Sigmoid colon (tissue), 7 donors: ENCODE data around the gene MOB3A. TPM values are rescaled to one million over a fixed set of nuclear protein-coding genes. Genes with fewer than 3 reads are reported as not detected.
"Not testable (repeated sequence)": the region's sequence is repeated elsewhere in the genome, so short reads cannot be mapped to it uniquely, and the experiment has no call there.

ENCODE experiments used
- DNase-seq: peaks from one replicate; pipeline ENCODE4 v3.0.0-alpha.2; 2019
- H3K27ac ChIP-seq, 4 donors: fragments of 200-600 bp; sonication (generic); one replicate each; pipeline ENCODE4 v1.5.1; 2016 to 2019; ENCODE audit warnings: mild to moderate bottlenecking in 1 of 4
- H3K27me3 ChIP-seq, 3 donors: fragments of 200-600 bp; sonication (generic); one replicate each; pipeline ENCODE4 v1.5.1; 2019; ENCODE audit warnings: mild to moderate bottlenecking in 1 of 3
- H3K36me3 ChIP-seq, 4 donors: fragments of 200-600 bp; sonication (generic); one replicate each; pipeline ENCODE4 v1.5.1; 2016 to 2019
- H3K4me1 ChIP-seq, 4 donors: fragments of 200-600 bp; sonication (generic); one replicate each; pipeline ENCODE4 v1.5.1; 2017 to 2019
- H3K4me3 ChIP-seq, 4 donors: fragments of 200-600 bp; sonication (generic); one replicate each; pipeline ENCODE4 v1.5.1; 2017 to 2019; ENCODE audit warnings: mild to moderate bottlenecking in 2 of 4, moderate library complexity in 1 of 4
- H3K9me3 ChIP-seq, 4 donors: fragments of 200-600 bp in 3 of 4; sonication (generic) in 3 of 4; one replicate each; pipeline versions ENCODE4 v1.5.1 to v1.6.1; 2013 to 2019
- CTCF ChIP-seq, 4 experiments: fragments of 450-650 bp in 3 of 4; fragments of 200-600 bp in 1 of 4; IDR thresholded peaks; one replicate each; pipeline ENCODE4 v1.5.1; 2016 to 2019; ENCODE audit warnings: antibody characterized with exemption in 4 of 4, mild to moderate bottlenecking in 3 of 4, moderate library complexity in 2 of 4
- EP300 ChIP-seq, 4 donors: sonication (generic); formaldehyde crosslinking; IDR thresholded peaks; one replicate each; pipeline ENCODE4 v1.6.1; 2017; ENCODE audit warnings: antibody characterized with exemption in 4 of 4
- POLR2A ChIP-seq, 2 donors: fragments of 450-650 bp; IDR thresholded peaks; one replicate each; pipeline ENCODE4 v1.6.1; 2016; ENCODE audit warnings: antibody characterized with exemption in 2 of 2, mild to moderate bottlenecking in 2 of 2, moderate library complexity in 2 of 2
- POLR2AphosphoS5 ChIP-seq, 4 donors: sonication (generic); formaldehyde crosslinking; IDR thresholded peaks; one replicate each; pipeline ENCODE4 v1.6.1; 2017; ENCODE audit warnings: antibody characterized with exemption in 4 of 4
- WGBS, 2 donors: extraction: QIAGEN DNeasy Blood & Tissue Kit; methylation state at CpG; one replicate each; pipeline ENCODE4 v1.1.7; 2013; 5-methylcytosine and 5-hydroxymethylcytosine counted together
- intact Hi-C: fragments of 100-400 bp; cut with DNase I; formaldehyde crosslinking; loops from one replicate; pipeline ENCODE4 v1.15.1; 2023
- polyA plus RNA-seq, 3 donors: library from polyadenylated mRNA; stranded (reverse); fragments of 200-250 nt; gene quantifications; one replicate each; pipeline ENCODE4 v1.2.3, GENCODE V29; 2013
- total RNA-seq, 4 donors: library from RNA; depleted of rRNA; stranded (reverse); fragments of >200 nt; gene quantifications; one replicate each; pipeline ENCODE4 v1.1.0, GENCODE V29; 2016
- donor health status: healthy with polysubstance abuse.
- donor health status: Bipolar disorder and iron deficiency.
- donor health status: healthy.

The MOB3A gene
- total and polyA plus RNA-seq, 7 donors = 14.4 to 65.4 (median 28.6) TPM

DNA sequence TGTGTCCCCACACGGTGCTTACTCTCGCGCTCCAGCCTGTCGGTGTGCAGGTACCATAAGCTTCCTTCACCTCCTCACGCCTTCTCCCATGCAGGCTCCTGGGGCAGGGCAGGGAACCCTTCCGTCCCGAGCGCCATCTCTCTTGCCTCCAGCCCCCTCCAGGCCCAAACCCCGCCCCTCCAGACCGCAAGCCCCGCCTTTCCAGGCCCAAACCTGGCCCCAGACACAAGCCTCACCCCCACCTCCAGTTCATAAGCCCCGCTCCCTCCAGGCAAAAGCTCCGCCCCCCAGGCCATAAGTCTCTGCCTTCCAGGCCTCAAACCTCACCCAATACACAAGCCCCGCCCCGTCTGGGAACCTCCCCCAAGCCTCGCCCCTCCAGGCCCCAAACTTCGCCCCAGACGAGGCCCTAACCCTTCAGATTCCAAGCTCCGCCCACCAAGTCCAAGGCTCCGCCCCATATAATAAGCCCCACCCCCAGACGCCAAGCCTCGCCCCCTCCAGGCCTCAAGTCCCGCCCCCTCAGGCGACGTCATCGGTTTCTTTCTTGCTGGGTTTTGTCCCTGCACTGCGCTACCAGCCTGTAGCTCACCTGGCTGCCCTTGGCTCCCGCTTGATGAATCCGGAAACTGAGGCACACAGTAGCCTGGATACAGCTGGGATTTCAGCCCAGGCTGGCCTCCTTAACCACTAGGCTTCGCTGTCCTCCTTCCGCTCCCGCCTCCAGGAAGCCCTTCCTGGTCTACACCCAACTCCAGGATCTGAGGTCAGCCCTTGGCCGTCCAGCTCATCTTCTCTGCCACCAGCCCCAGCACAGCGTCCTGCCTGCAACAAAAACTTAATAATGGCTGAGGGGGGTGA lies 61.2 kb downstream of the MOB3A start:
- H3K27me3 ChIP-seq = no peaks in the 10 kb centered on the region
- peaks cover 0 to 61% (median 33%) of the 10 kb centered on the region in 4 donors for H3K4me1 ChIP-seq
- H3K4me3 ChIP-seq = no peak overlapping the region
- DNase-seq = peak; percentile 74
- WGBS, 2 donors = 30 to 41% methylated on average over 34 of the region's 34 CpGs
- peak overlapping the region; percentile 9 to 95 (median 92) for H3K27ac ChIP-seq
- H3K9me3 ChIP-seq = peaks cover 0 to 3% (median 0%) of the 10 kb centered on the region in 4 donors
- H3K36me3 ChIP-seq = peaks cover 11 to 22% (median 18%) of the 10 kb centered on the region in 4 donors
- intact Hi-C loops = no loop called here
- no peak for TF ChIP-seq CTCF (IDR thresholded peaks at IDR 0.05)
- no peak for TF ChIP-seq EP300 (IDR thresholded peaks at IDR 0.05)
- TF ChIP-seq POLR2A (IDR thresholded peaks at IDR 0.05) = no peak
- no peak for TF ChIP-seq POLR2AphosphoS5 (IDR thresholded peaks at IDR 0.05)

DNA sequence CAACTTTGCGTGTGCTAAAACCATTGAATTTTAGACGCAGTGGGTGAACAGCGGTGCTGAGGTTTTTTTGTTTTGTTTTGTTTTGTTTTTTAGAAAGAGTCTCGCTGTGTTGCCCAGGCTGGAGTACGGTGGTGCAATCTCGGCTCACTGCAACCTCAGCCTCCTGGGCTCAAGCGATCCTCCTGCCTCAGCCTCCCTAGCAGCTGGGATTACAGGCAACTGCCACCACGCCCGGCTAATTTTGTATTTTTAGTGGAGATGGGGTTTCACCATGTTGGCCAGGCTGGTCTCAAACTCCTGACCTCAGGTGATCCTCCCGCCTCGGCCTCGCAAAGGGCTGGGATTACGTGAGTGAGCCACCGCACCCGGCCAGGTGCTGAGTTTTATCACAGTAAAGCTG lies 61.9 kb downstream of the MOB3A start:
- H3K4me3 ChIP-seq, H3K9me3 ChIP-seq, DNase-seq, intact Hi-C loops, H3K27me3 ChIP-seq: not testable (repeated sequence)
- Histone ChIP-seq H3K27ac (peak overlapping the region; percentile 9 to 95 (median 92)), H3K36me3 (peaks cover 4 to 15% (median 11%) of the 10 kb centered on the region in 4 donors), H3K4me1 (peaks cover 0 to 60% (median 31%) of the 10 kb centered on the region in 4 donors)
- WGBS, 2 donors = 50 to 80% methylated on average over 15 of the region's 15 CpGs

DNA sequence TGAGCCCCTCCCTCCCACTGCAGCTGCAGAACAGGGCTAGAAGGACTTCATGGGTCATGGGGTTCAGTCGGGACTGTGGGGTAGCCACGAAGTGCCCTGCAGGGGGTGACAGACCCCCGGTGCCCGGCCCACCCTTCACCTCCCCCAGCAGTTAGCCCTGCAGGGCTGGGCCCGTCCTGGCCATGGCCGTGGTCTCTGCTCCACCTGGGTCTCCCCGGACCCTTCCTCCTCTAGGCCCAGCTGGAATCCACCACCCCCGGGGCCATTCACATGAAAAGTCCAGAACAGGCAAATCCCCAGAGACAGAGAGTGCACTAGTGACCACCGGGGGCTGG lies 62.3 kb downstream of the MOB3A start:
- Histone ChIP-seq H3K27me3 (no peaks in the 10 kb centered on the region), H3K27ac (peak overlapping the region; percentile 90 to 95 (median 94)), H3K36me3 (peaks cover 0 to 10% (median 7%) of the 10 kb centered on the region in 4 donors), H3K4me1 (peaks cover 0 to 65% (median 34%) of the 10 kb centered on the region in 4 donors), H3K9me3 (peaks cover 0 to 3% (median 0%) of the 10 kb centered on the region in 4 donors), H3K4me3 (no peak overlapping the region)
- no peak for TF ChIP-seq POLR2A (IDR thresholded peaks at IDR 0.05)
- TF ChIP-seq CTCF (IDR thresholded peaks at IDR 0.05) = no peak
- peak; percentile 66 for DNase-seq
- WGBS, 2 donors = 70 to 76% methylated on average over 9 of the region's 9 CpGs
- intact Hi-C loops = no loop called here

- peak overlapping the region; percentile 90 to 95 (median 94) for H3K27ac ChIP-seq
- no peak for DNase-seq
- peaks cover 0 to 3% (median 0%) of the 10 kb centered on the region in 4 donors for H3K9me3 ChIP-seq
- peaks cover 0 to 65% (median 39%) of the 10 kb centered on the region in 4 donors for H3K4me1 ChIP-seq
- H3K4me3 ChIP-seq = no peak overlapping the region
- WGBS, 2 donors = 90 to 92% methylated on average over 6 of the region's 6 CpGs
- no peaks in the 10 kb centered on the region for H3K27me3 ChIP-seq
- TF ChIP-seq EP300 (IDR thresholded peaks at IDR 0.05) = no peak
- no peak for TF ChIP-seq POLR2AphosphoS5 (IDR thresholded peaks at IDR 0.05)
- TF ChIP-seq POLR2A (IDR thresholded peaks at IDR 0.05) = no peak
- no peak for TF ChIP-seq CTCF (IDR thresholded peaks at IDR 0.05)
- H3K36me3 ChIP-seq = peaks cover 0 to 5% (median 2%) of the 10 kb centered on the region in 4 donors
- intact Hi-C loops = no loop called here
Observed at GRCh38 chr19:2033115-2033824, 62.9 kb downstream of the MOB3A start.

DNA sequence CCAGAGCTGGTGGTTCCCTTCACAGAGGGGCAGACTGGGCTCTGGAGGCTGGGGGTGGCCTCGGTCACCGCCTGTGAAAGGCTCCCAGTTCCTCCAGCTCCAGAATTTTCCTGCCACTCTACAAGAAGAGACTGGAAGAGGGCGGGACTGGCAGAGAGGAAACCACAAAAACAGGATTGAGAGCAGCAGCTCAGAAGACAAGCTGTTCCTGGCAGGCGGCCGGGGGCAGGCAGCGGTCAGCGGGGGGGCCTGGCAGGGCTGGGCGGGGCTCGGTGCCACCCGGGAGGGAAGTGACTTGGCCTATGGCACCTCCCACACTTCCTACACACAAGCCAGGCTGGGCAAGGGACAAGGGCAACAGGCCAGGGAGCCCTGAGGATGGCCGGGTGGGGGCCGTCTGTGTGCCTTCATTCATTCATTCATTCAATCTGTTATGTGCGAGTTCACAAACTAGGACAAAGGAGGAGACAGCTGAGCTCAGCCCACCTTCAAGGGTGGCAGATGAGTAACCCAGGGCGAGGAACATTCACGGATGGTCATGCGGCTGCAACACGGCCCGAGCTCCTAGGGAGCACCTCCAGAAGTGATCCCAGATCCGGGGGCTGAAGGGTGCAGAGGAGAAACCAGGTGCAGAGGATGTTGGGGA lies 63.7 kb downstream of the MOB3A start:
- peak overlapping the region in 2 of 4 donors; percentile 25 to 30 for H3K4me3 ChIP-seq
- no peaks in the 10 kb centered on the region for H3K27me3 ChIP-seq
- peaks cover 0 to 3% (median 0%) of the 10 kb centered on the region in 4 donors for H3K9me3 ChIP-seq
- WGBS, 2 donors = 3 to 7% methylated on average over 19 of the region's 19 CpGs
- H3K27ac ChIP-seq = peak overlapping the region; percentile 90 to 95 (median 94)
- H3K36me3 ChIP-seq = no peaks in the 10 kb centered on the region
- intact Hi-C loops = no loop called here
- H3K4me1 ChIP-seq = peaks cover 0 to 65% (median 40%) of the 10 kb centered on the region in 4 donors
- TF ChIP-seq POLR2AphosphoS5 (IDR thresholded peaks at IDR 0.05) = peak; percentile 82 to 92 (median 92)
- peak in 1 of 2 donors; percentile 37 for TF ChIP-seq POLR2A (IDR thresholded peaks at IDR 0.05)
- no peak for TF ChIP-seq CTCF (IDR thresholded peaks at IDR 0.05)
- TF ChIP-seq EP300 (IDR thresholded peaks at IDR 0.05) = peak; percentile 54 to 97 (median 86)
- DNase-seq = peak; percentile 98
